GM18499 (cell line): Measurements from ENCODE around the gene FUCA2.
"Not testable (repeated sequence)": the region's sequence is repeated elsewhere in the genome, so short reads cannot be mapped to it uniquely, and the experiment has no call there.

Source experiments
- ATAC-seq: cut with Tn5 transposase; IDR thresholded peaks from one replicate; pipeline ENCODE4 v1.9.1; 2021; ENCODE audit warnings: moderate number of reproducible peaks; ENCODE audit not compliant: insufficient read depth, unreplicated experiment

Gene FUCA2

DNA sequence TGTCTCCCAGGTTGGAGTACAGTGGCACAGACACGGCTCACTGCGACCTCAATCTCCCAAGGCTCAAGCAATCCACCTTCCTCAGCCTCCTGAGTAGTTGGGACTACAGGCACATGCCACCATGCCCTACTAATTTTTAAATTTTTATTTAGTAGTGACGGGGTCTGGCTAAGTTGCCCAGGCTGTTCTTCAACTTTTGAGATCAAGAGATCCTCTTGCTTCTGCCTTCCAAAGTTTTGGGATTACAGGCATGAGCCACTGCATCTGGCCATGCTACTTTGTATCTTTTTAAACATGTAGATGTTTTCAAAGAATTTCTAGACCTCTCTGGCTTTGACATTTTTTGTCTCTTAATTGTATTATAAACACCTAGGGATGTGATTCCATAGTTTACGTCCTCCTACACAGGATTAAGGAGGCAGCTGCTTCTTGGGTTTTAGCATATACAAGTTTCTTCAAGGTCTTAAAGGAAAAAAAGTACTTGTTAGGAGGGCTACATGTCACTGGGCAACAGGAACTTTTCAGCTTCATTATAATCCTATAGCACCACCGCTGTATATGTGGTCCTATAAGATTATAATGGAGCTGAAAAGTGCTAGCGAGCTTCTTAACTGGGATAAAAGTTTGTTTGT is 62.3 kb downstream of the FUCA2 start:
- no peak for ATAC-seq

DNA sequence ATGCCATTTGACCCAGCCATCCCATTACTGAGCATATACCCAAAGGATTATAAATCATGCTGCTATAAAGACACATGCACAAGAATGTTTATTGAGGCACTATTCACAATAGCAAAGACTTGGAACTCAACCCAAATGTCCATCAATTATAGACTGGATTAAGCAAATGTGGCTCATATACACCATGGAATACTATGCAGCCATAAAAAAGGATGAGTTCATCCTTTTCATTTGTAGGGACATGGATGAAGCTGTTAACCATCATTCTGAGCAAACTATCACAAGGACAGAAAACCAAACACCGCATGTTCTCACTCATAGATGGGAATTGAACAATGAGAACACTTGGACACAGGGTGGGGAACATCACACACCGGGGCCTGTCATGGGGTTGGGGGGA is 63.7 kb downstream of the FUCA2 start:
- not testable (repeated sequence) for ATAC-seq
